Endodermal cell (in vitro differentiated cells): ENCODE measurements around the gene IGLL1. TPM values are rescaled to one million over a fixed set of nuclear protein-coding genes. Genes with fewer than 3 reads are reported as not detected.
"Not testable (repeated sequence)": the region's sequence is repeated elsewhere in the genome, so short reads cannot be mapped to it uniquely, and the experiment has no call there.

Experiments
- DNase-seq: peaks from one replicate; pipeline ENCODE4 v3.0.0-alpha.2; 2017
- H3K27ac ChIP-seq: 2 replicates; pipeline ENCODE4 v1.5.1; 2013; ENCODE audit warnings: mild to moderate bottlenecking, low read depth, low read length, moderate library complexity
- H3K27me3 ChIP-seq: 2 replicates; pipeline ENCODE4 v1.6.1; 2013; ENCODE audit warnings: mild to moderate bottlenecking, low read length, moderate library complexity; ENCODE audit not compliant: insufficient read depth, control insufficient read depth, poor library complexity, severe bottlenecking
- H3K36me3 ChIP-seq: 2 replicates; pipeline ENCODE4 v1.7.0; 2013; ENCODE audit warnings: mild to moderate bottlenecking, low read length, moderate library complexity; ENCODE audit not compliant: control insufficient read depth, insufficient read depth
- H3K4me1 ChIP-seq: one replicate; pipeline ENCODE4 v1.7.0; 2013; ENCODE audit warnings: low read length; ENCODE audit not compliant: control insufficient read depth, insufficient read depth
- H3K4me3 ChIP-seq: 2 replicates; pipeline ENCODE4 v1.5.1; 2013; ENCODE audit warnings: mild to moderate bottlenecking, low read length, moderate library complexity
- H3K9ac ChIP-seq: 2 replicates; pipeline ENCODE4 v1.6.1; 2013; ENCODE audit warnings: mild to moderate bottlenecking, low read length, moderate library complexity; ENCODE audit not compliant: poor library complexity, severe bottlenecking; ENCODE audit errors: extremely low read depth
- H3K9me3 ChIP-seq: 2 replicates; pipeline ENCODE4 v1.6.1; 2013; ENCODE audit warnings: mild to moderate bottlenecking, low read length, moderate library complexity; ENCODE audit not compliant: control insufficient read depth
- H3K27ac Mint-ChIP-seq: 2 replicates; pipeline ENCODE4 v1.8.0; 2020; ENCODE audit warnings: mixed read lengths
- H3K27me3 Mint-ChIP-seq: 2 replicates; pipeline ENCODE4 v1.8.0; 2021; ENCODE audit warnings: mild to moderate bottlenecking, mixed read lengths; ENCODE audit not compliant: insufficient read depth
- H3K36me3 Mint-ChIP-seq: 2 replicates; pipeline ENCODE4 v1.8.0; 2020; ENCODE audit warnings: low read depth, mixed read lengths
- H3K4me1 Mint-ChIP-seq: 2 replicates; pipeline ENCODE4 v1.8.0; 2020; ENCODE audit warnings: mixed read lengths
- H3K4me3 Mint-ChIP-seq: 2 replicates; pipeline ENCODE4 v1.8.0; 2020; ENCODE audit warnings: mild to moderate bottlenecking, moderate library complexity, mixed read lengths
- H3K9me3 Mint-ChIP-seq: 2 replicates; pipeline ENCODE4 v1.8.0; 2020; ENCODE audit warnings: mild to moderate bottlenecking, mixed read lengths
- WGBS, 2 experiments: methylation state at CpG; one replicate each; pipeline versions ENCODE4 v1.1.5 to v1.1.7; 2013; ENCODE audit warnings: missing lambda C conversion rate in 2 of 2, mixed read lengths in 1 of 2; ENCODE audit not compliant: insufficient coverage in 1 of 2, insufficient read length in 1 of 2; 5-methylcytosine and 5-hydroxymethylcytosine counted together
- long read RNA-seq, 4 experiments: library from polyadenylated mRNA in 2 of 4; library from RNA in 1 of 4; library from capped mRNA in 1 of 4; stranded (forward) in 3 of 4; unstranded in 1 of 4; transcript quantifications; one replicate each; pipeline ENCODE4 v2.0.0, GENCODE V29; 2020 to 2021; ENCODE audit warnings: inconsistent platforms in 1 of 4
- polyA plus RNA-seq, 2 experiments: library from polyadenylated mRNA; stranded (reverse); fragments of 50-300 nt; gene quantifications; one replicate each; pipeline ENCODE4 v1.2.3, GENCODE V29; 2013
- total RNA-seq, 2 donors: library from RNA; stranded (reverse); fragmentation: NEBNext Ultra II Directional in 1 of 2; extraction: Animal tissue kit (Norgen Biotek cat#: 25700) in 1 of 2; gene quantifications; 2 replicates in 1 of 2; 3 replicates in 1 of 2; pipeline ENCODE4 v1.2.1, GENCODE V29; 2021
- TF ChIP-seq, protein P1 (sequence below): fragments of 200-600 bp; sonication (generic); conservative IDR thresholded peaks from 2 replicates; pipeline ENCODE4 v1.5.0; 2021; ENCODE audit warnings: antibody characterized with exemption, mild to moderate bottlenecking

The IGLL1 gene
- not detected for total RNA-seq
- not detected for polyA plus RNA-seq (2013, experiment 1 of 2)
- not detected for polyA plus RNA-seq (2013, experiment 2 of 2)
- long read RNA-seq, experiment 1: 0 reads
- long read RNA-seq, experiment 2: 0 reads
- long read RNA-seq, experiment 3: 0 reads
- long read RNA-seq, experiment 4: 0 reads

DNA sequence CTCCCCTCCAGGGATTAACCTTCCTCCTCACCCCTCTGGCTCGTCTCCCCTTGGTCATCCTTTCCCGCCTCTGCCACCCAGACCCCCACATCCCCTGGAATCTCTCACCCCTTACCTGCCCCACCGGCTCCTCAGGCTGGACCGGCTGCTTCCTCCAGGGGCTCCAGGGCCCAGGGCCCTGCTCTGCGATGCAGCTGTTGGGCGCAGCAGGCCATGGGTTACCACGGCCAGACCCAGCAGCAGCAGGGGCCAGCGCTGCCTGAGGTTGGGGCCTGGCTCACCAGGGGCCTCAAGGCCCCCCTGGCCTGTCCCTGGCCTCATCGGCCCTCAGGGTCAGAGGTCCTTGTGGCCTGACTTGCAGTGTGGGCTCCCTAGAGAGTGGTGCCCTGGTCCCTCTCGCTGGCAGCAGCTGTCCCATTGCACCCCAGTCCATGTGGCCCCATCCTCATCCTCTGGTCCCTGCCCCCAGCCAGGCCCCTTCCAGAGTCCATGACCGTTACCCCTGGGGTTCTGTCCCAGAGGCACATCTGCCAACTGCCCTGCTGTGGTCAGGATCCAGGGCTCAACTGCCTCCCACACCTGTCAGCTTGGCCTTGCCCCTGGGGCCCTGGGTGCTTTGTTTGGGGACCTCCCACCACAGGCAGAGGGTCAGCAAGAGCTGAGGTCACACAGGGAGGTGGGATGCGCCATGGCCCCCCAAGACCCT lies at the start of gene IGLL1:
IGLL1 (minus strand) TSS at position 421 of the 706 bp plus-strand sequence; CDS start at position 321, 100 bp downstream.
- Histone ChIP-seq H3K4me1 (no peaks in the 10 kb centered on the region), H3K27me3 (no peaks in the 10 kb centered on the region), H3K27ac (no peak within 1 kb of the TSS), H3K4me3 (no peak within 1 kb of the TSS), H3K9ac (no peak within 1 kb of the TSS), H3K9me3 (no peaks in the 10 kb centered on the region), H3K36me3 (no peaks in the 10 kb centered on the region)
- TF ChIP-seq, protein P1, sequence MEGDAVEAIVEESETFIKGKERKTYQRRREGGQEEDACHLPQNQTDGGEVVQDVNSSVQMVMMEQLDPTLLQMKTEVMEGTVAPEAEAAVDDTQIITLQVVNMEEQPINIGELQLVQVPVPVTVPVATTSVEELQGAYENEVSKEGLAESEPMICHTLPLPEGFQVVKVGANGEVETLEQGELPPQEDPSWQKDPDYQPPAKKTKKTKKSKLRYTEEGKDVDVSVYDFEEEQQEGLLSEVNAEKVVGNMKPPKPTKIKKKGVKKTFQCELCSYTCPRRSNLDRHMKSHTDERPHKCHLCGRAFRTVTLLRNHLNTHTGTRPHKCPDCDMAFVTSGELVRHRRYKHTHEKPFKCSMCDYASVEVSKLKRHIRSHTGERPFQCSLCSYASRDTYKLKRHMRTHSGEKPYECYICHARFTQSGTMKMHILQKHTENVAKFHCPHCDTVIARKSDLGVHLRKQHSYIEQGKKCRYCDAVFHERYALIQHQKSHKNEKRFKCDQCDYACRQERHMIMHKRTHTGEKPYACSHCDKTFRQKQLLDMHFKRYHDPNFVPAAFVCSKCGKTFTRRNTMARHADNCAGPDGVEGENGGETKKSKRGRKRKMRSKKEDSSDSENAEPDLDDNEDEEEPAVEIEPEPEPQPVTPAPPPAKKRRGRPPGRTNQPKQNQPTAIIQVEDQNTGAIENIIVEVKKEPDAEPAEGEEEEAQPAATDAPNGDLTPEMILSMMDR: no peak
- no peaks in the 10 kb centered on the region for H3K36me3 Mint-ChIP-seq
- H3K27me3 Mint-ChIP-seq: peaks cover 8% of the 10 kb centered on the region
- no peak within 1 kb of the TSS for H3K4me3 Mint-ChIP-seq
- H3K4me1 Mint-ChIP-seq: no peaks in the 10 kb centered on the region
- H3K27ac Mint-ChIP-seq: no peak within 1 kb of the TSS
- 87 to 88% methylated on average over 7 to 12 of the region's 12 CpGs for WGBS, 2 experiments
- DNase-seq: no peak
- no peaks in the 10 kb centered on the region for H3K9me3 Mint-ChIP-seq

DNA sequence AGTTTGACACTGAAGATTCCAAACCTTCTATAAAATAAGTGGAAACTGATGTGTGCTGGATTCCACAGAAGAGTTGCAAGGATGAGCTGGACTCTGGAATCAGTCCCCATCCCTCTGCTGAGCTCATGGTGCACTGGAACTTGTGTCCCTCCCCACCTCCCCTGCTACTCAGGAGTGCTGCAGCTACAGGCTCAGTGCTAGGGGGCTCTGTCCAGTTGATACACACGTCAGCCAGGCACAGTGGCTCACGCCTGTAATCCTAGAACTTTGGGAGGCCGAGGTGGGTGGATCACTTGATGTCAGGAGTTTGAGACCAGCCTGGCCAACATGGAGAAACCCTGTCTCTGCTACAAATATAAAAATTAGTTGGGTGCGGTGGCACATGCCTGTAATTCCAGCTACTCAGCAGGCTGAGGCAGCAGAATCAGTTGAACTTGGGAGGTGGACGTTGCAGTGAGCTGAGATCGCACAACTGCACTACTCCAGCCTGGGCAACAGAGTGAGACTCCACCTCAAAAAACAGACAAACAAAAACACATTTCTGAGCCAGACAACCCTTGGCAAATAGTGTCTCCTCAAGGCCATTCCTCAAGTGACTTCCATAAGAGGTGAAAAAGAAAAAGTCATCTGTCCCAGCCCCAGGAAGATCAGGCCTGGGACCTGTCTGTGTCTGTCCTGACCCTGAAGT lies 48.1 kb upstream of the IGLL1 start:
- not testable (repeated sequence) for H3K27ac Mint-ChIP-seq, H3K9ac ChIP-seq, H3K36me3 Mint-ChIP-seq, H3K4me1 Mint-ChIP-seq, H3K4me3 ChIP-seq, H3K36me3 ChIP-seq, H3K4me3 Mint-ChIP-seq, H3K9me3 Mint-ChIP-seq, H3K4me1 ChIP-seq, H3K9me3 ChIP-seq, DNase-seq, H3K27ac ChIP-seq
- peaks cover 32% of the 10 kb centered on the region for H3K27me3 Mint-ChIP-seq
- 75 to 80% methylated on average over 6 of the region's 6 CpGs for WGBS, 2 experiments
- peaks cover 16% of the 10 kb centered on the region for H3K27me3 ChIP-seq

DNA sequence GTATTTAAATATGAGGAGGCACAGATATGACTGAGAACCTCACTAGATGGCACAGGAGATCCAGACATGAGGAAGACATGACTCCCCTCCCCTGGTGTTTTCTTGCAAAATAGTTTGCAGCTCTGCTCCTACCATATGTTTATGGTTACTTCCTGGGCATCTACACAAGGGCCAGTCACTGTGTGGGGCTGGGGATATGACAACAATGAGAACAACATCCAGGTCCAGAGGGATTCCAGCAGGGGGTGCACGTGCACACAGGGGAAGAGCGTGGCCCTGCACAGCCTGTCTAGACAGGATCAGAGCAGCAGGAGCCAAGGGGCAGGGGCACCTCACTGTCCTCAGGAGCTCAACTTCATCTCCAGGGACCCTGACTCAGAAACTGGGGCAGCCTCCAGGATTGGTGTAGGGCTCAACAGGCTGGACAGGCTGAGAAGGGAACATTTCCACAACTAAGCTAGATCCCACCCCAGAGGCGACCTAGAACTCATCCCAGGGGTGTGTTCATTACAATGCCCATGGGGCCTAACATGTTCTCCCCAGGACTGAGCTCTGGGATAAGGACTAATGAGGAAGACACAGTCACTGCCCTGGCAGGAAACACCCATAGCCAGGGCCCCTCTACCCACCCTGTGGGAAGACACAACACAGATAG lies 47.4 kb upstream of the IGLL1 start:
- not testable (repeated sequence) for H3K4me3 Mint-ChIP-seq, H3K36me3 ChIP-seq, H3K4me3 ChIP-seq, H3K4me1 ChIP-seq, H3K9me3 ChIP-seq, H3K9me3 Mint-ChIP-seq, H3K27ac Mint-ChIP-seq, H3K4me1 Mint-ChIP-seq, H3K36me3 Mint-ChIP-seq, H3K27ac ChIP-seq, H3K9ac ChIP-seq
- peaks cover 16% of the 10 kb centered on the region for H3K27me3 ChIP-seq
- H3K27me3 Mint-ChIP-seq: peaks cover 33% of the 10 kb centered on the region
- 75 to 77% methylated on average over 2 to 3 of the region's 3 CpGs for WGBS, 2 experiments
- TF ChIP-seq, protein P1: peak; percentile 59
- peak; percentile 72 for DNase-seq
